Dermis lymphatic vessel endothelial cell (primary cell): ENCODE results near the gene HDHD5. TPM values are rescaled to one million over a fixed set of nuclear protein-coding genes. Genes with fewer than 3 reads are reported as not detected.

Experiments used
- total RNA-seq: library from RNA; depleted of rRNA; stranded (reverse); fragments of >200 nt; gene quantifications from 2 replicates; pipeline ENCODE4 v1.2.1, GENCODE V29; 2014

The HDHD5 gene
- total RNA-seq: 29.3 and 35.4 TPM in 2 replicates

GRCh38 chr22:17158568-17159503 lies at the start of gene HDHD5:
HDHD5 (minus strand) TSS chr22:17159277; CDS start chr22:17159251, 26 bp downstream.

DNA sequence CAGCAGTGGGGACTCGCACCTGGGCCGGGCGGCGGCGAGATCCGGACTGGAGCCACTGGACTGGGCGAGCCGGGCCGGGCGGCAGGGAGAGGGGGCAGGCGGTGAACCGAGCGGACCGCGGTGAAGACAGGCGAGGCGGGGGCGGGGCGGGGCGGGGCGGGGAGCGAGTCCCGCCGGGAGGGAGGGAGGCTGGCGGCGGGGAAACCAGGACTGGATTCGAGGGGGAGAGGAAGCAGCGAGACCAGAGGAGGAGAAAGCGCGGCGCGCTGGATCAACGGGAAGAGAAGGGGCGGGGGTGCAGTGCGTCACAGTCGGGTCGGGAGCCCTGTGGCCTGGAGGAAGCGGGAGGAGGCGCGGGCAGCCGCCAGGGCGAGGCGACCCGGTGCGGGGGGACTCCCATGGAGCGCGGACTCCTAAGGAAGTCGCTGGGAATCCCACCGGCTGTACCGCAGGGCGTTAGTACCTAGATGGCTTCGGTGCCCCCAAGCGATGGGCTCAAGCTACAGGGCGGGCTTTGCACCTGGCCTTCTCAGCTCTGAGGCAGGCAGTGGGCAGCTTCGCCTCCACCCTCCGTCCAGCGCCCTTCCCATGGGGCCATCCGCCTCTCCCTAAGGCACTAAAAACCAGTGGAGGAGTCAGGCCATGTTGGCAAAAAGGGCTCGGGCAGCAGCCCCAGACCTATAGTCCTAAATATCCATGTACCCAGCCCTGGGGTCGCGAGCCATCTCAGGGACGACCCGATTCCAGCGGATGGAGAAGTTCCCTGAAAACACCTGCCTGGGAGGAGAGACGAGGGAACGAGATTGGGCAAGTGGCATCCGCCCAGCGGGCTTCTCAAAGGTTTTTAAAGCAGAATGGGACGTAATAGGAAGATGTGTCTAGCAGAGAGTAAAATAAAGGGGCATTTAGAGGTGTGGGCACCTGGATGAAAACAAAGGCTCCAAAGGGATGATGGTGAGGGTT lies 37.6 kb downstream of the HDHD5 start, which contains the start of gene TMEM121B:
Gene TMEM121B (minus strand): TSS at position 128 of the 963 bp plus-strand sequence. CDS start 233 bp downstream, outside the sequence.

Other genes starting within 250 kb of the HDHD5 start
- not detected in 2 replicates for gene GAB4, start 151.1 kb downstream of the HDHD5 start, total RNA-seq
- gene IL17RA, start 74.3 kb downstream of the HDHD5 start, total RNA-seq: 1.1 and 2.4 TPM in 2 replicates
- gene TMEM121B, start 37.9 kb downstream of the HDHD5 start, total RNA-seq: under 0.01 and 0.17 TPM in 2 replicates
- 7.5 and 10.0 TPM in 2 replicates for gene ADA2, start 60.2 kb upstream of the HDHD5 start, total RNA-seq
- under 0.01 TPM in 1 of 2 replicates, not detected in the other for gene CECR2, start 210.2 kb upstream of the HDHD5 start, total RNA-seq